Stimulated activated naive CD4-positive, alpha-beta T cell (primary cell): Measurements from ENCODE around the gene CCDC187.
"Not testable (repeated sequence)": the region's sequence is repeated elsewhere in the genome, so short reads cannot be mapped to it uniquely, and the experiment has no call there.

Source experiments
- DNase-seq, 6 experiments: peaks; one replicate each; lab custom pipeline; 2025; lab: John Stamatoyannopoulos, UW

CCDC187 gene

DNA sequence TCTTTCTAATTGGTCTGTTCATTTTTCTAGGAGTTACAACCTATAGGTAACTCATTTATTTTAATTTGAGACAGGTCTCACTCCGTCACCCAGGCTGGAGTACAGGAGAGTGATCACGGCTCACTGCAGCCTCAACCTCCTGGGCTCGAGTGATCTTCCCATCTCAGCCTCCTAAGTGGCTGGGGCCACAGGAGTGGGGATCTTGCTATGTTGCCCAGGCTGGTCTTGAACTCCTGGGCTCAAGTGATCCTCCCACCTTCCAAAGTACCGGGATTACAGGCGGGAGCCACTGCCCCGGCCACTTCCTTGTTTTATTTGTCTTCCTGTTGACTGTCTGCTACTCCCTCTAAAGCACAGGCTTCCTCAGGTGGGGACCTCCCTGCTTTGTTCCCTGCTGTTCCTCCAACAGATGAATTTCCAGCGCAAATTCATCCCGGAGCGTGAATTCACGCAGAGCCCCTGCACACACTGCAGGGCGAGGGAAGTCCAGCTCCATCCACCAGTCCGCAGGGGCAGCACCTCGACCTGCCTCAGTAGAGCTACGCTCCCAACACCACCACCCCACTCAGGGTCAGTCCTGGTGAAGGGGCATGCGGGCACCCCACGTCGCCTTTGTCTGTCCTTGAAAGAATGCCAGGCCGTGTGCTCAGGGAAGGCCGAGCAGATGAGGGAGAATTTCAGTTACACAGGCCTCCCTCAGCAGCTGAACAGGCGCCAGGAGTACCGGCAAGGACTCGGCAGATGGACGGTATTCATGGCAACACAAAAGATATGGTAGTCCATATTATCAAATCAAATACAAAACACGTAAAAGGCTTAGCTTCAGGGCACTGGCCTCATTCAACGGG is 64.5 kb downstream of the CCDC187 start:
- no peak for DNase-seq

- no peak for DNase-seq
Measured at GRCh38 chr9:136238342-136238732, 65.6 kb downstream of the CCDC187 start.

GRCh38 chr9:136237486-136238341 is 66.2 kb downstream of the CCDC187 start:
- DNase-seq: no peak

- DNase-seq: not testable (repeated sequence)
Measured at GRCh38 chr9:136236471-136237410, 67.2 kb downstream of the CCDC187 start.

DNA sequence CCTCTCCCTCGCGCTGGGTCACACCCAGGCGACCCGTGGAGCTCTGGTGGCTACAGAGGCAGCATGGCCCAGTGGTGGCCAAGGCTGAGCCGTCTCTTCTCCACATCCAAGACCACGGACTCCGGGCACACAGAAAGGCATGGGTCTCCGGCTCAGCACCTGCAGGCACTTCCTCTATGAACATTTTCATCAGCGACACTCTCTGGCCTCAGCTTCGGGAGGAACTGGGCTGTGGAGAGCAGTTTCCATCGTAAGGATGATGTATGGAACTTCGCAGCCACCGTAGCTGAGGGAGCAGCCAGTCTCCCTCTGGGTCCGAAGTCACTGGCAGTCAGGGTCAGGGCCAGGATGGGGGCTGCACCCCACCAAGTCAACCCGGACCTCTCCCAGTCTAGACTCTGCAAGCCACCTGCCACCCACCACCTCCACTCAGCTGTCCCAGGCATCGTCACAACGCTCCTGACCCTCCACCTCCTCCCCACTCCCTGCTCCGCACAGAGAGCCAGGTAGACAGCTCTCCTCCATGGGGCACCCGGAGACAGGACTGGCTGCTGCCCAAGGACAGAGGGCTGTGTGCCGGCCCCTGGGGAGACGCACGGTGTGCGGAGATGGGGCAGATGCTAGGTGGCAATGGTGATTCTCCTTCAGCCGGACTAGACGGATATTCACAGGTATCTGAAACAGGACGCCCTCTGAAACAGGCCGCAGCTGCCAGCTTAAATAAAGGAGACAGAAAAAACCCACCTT is 68.0 kb downstream of the CCDC187 start:
- no peak for DNase-seq

DNA sequence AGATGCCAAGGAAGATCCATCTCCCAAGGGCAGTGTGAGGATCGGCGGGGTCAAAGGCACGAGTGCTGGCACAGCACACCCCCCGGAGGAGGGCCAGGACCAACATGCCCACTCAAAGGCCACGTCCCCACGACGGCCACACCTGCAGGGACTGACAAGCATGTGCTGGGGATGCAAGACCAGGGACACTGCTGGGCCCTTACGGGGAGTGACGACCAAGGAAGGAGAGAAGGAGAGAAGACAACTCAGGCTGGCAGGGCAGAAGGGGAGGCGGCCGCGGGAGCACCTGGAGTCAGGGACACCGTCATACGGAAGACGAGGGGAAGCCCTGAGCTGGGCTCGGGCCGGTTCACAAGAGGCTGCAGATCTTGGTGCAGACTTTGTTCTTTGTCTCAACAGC is 68.7 kb downstream of the CCDC187 start:
- no peak for DNase-seq

DNA sequence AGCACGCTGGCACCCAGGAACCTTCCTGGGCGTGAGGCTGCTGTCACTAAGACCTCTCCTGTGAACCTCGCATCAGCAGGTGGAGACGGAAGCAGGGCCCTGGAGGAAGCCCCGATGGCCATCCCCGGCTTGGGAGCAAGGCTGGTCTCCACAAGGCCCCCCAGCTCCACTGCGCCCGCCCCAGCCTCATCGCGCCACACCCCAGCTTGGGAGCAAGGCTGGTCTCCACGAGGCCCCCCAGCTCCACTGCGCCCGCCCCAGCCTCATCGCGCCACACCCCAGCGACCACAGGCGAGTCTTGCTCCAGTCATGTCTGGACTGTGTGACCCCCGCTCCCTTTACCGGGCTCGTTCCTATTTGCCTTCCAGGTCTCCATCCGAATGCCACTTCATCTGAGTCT is 69.3 kb downstream of the CCDC187 start:
- no peak for DNase-seq

DNA sequence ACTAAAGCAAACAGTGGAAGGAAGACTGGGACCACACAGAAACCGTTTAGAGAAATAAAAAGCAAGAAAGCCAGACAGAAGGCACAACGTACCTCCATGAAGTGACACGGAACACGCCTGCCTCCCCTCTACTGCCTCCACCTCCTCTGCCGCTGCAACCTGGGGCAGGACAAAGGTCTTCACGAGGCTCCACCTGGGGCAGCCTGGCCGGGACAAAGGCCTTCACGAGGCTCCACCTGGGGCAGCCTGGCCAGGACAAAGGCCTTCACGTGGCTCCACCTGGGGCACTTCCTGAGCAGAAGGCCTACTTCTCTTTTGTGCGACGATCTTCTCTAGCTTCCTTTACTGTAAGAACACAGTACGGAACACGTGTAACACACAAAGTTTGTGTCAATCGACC is 70.0 kb downstream of the CCDC187 start:
- no peak for DNase-seq

DNA sequence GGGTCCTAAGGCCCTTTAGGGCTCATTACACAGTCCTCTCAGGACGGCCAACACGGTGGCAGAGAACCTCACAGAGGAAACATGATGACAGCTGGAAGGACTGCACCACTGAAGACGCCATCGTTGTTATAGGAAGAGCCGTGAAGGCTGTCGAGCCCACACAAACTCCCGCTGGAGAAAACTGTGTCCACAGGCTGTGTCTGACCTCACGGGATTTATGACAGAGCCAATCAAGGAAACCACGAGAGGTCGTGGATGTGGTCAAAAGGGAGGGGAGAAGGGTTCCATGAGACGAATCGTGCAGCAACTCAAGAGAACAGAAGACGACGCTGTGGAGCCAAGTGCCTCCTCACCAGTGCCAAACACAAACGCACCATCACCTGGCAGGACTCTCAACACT is 70.5 kb downstream of the CCDC187 start:
- no peak for DNase-seq

DNA sequence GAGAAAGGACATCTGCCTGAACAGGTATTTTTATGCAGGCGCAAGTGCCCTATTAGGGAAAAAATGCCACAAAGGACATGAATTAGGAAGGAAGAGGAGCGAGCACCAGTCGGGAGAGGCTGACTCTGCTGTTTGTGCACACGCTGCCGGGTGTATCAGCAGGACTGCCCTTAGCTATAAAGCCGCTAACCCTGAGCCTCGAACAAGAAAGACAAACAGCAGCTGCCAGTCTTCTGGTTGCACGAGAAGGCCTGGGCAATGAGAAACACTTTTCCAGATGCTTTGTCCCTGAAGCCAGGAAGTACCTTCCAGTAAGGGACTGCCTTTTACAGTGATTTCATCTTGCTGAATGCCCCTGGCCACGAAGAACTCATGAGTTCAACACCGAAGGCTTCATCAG is 70.9 kb downstream of the CCDC187 start:
- DNase-seq: no peak

DNA sequence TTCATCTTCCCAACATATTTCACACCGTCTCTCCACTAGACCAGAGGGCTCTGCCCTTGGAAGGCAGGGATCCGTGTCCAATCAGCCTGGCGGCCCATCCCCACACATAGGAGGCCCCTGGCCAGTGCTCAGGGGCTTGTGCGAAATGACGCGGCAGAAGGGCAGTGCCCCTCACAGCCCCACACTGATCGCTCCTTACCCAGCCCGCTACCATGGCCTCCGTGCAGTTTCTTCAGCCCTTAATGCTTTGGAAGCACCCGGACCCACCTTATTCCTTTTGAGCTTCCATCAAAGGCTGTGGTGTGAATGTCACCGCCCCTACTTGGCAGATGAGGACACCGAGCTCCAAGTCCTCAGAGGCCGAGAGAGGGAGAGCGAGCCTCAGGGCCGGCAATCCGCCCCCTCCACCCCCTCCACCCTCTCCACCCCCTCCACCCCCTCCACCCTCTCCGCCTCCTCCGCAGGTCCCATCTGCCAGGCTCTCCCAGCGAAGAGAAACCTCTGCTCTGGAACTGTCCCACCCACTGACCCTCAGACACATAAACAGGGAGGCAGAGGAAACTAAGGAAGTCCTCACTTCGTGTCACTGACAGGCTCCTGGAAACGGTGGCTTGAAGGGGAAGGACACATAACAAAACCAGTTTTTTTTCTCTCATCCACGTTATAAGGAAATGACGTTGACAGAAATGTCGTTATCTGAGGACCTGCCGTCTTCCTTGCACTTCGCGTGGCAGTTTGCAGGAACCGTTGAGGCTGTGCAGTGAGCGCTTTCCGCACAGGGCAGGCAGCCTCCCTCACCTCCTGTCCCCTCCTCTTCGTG is 72.2 kb downstream of the CCDC187 start:
- DNase-seq: peak in 4 of 6 experiments; percentile 12 to 61 (median 47)

- no peak for DNase-seq
Measured at GRCh38 chr9:136230773-136231172, 73.1 kb downstream of the CCDC187 start.

DNA sequence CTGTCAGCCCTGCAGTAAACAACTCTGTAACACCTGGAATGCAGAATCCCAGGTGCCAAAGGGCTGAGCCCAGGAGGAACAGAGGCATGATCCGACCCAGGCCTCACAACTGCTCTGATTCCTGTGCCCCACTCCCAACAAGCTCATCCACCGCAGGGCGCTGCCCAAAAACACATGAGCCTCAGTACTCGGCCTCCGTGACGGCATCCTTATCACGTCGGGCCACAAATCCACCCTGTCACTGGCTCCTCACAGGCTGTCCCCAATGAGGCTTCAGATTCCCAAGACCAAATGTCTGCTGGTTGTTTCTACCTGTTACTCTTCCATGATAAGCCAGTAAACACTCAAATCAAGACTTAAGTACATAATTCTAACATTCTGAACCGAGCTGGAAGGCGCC is 73.5 kb downstream of the CCDC187 start:
- no peak for DNase-seq

GRCh38 chr9:136229096-136230065 is 74.5 kb downstream of the CCDC187 start:
- DNase-seq: no peak

DNA sequence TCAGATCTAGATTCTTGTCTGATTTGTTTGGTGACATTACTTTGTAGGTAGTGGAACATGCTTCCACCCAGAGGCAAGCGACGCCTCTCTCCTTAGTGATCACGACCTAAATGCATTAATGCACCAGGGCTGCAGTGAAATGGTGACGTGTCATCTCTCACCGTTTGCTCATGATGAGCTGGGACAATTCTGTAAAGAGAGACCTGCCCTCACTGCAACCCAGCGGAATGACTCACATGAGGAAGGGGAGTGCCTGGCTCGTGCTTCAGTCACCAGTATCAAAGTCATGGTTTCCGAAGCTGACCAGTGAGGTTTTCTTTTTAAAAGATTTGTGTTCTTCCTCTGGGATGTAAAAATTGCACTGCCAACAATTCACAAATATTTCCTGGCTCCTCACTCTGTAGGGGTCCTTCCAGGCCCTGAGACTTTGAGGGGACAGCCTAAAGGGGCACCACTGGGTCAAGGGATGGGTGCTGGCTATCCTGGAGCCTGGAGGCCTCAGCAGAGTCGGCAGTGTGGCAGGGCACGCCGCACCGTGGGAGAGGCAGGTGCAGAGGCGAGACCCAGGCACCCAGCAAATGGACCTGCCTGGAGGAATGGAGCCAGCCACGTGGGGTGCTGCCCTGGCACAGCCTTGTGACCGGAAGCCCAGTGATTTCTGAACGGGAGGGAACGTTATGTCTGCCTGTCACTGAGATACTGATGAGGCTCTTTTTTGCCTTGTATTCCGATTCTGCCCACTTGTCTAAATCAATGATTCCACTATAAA is 75.6 kb downstream of the CCDC187 start:
- no peak for DNase-seq

- no peak for DNase-seq
Measured at GRCh38 chr9:136226680-136227407, 77.0 kb downstream of the CCDC187 start.
